Keratinocyte (primary cell): ENCODE data around the gene EXOC6B.

ENCODE experiments used
- EZH2 ChIP-seq: IDR thresholded peaks from one replicate; pipeline ENCODE4 v1.6.1; 2012; ENCODE audit warnings: inconsistent platforms, mild to moderate bottlenecking, low read length, moderate library complexity
- TF ChIP-seq, protein P1 (sequence below), 3 experiments: IDR thresholded peaks in 1 of 3; conservative IDR thresholded peaks in 1 of 3; optimal IDR thresholded peaks in 1 of 3; 2 replicates in 2 of 3; 3 replicates in 1 of 3; pipeline versions ENCODE3 to v1.5.1; 2011; ENCODE audit warnings: low read length in 3 of 3, mild to moderate bottlenecking in 3 of 3, moderate library complexity in 2 of 3, control low read depth in 1 of 3, inconsistent platforms in 1 of 3; ENCODE audit not compliant: insufficient read depth in 2 of 3; ENCODE audit errors: extremely low read depth in 1 of 3

DNA sequence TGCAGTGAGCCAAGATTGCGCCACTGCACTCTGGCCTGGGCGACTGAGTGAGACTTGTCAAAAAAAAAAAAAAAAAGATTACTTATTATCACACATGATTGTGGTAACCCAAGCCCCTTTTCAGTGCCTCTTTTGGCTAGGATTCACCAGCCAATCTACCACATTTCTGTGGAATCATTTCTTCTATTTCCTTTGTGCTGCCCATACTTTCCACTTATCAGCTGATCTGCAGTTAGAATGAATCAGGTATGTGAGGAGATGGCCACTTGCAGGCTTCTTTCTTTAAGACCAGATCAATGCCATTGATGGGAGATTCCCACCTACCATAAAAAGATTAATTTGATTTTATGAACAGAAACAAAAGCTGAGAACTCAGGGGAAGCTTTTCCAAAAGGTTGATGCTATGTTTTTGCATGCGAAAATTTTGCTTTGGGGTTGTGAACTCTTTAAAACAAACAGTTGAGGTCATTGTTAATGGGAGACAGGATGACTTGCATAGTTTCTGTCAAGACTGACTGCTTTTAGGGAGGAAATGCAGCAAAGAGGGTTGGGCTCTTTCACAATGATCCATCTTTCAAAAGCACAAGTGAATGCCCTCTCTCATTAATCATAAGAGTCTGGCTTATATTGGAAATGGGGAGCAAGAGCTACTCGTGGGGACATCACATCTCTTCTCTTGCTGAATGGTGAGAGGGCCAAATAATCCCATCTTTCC is 611.2 kb downstream of the EXOC6B start:
- TF ChIP-seq, protein P1, sequence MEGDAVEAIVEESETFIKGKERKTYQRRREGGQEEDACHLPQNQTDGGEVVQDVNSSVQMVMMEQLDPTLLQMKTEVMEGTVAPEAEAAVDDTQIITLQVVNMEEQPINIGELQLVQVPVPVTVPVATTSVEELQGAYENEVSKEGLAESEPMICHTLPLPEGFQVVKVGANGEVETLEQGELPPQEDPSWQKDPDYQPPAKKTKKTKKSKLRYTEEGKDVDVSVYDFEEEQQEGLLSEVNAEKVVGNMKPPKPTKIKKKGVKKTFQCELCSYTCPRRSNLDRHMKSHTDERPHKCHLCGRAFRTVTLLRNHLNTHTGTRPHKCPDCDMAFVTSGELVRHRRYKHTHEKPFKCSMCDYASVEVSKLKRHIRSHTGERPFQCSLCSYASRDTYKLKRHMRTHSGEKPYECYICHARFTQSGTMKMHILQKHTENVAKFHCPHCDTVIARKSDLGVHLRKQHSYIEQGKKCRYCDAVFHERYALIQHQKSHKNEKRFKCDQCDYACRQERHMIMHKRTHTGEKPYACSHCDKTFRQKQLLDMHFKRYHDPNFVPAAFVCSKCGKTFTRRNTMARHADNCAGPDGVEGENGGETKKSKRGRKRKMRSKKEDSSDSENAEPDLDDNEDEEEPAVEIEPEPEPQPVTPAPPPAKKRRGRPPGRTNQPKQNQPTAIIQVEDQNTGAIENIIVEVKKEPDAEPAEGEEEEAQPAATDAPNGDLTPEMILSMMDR (optimal IDR thresholded peaks at IDR 0.05 in 1 of 3, IDR thresholded peaks at IDR 0.05 in 1 of 3, conservative IDR thresholded peaks at IDR 0.05 in 1 of 3; ENCODE audit: extremely low read depth in 1 of 3, insufficient read depth in 2 of 3, low read length in 3 of 3): no peak
- no peak for TF ChIP-seq EZH2
